HEK293 (cell line): Measurements from ENCODE around the gene CYB5R2.

Experiments
- IKZF3 ChIP-seq: fragments of 450-650 bp; IDR thresholded peaks from 2 replicates; pipeline ENCODE4 v1.5.0; 2018; ENCODE audit warnings: missing biosample characterization, mild to moderate bottlenecking, missing genetic modification characterization, moderate library complexity
- KLF16 ChIP-seq: fragments of 450-650 bp; formaldehyde crosslinking; IDR thresholded peaks from 2 replicates; pipeline ENCODE4 v1.5.1; 2017; ENCODE audit warnings: missing biosample characterization, missing genetic modification characterization
- REPIN1 ChIP-seq: fragments of 450-650 bp; formaldehyde crosslinking; IDR thresholded peaks from 2 replicates; pipeline ENCODE4 v1.5.1; 2017; ENCODE audit warnings: missing biosample characterization, missing genetic modification characterization, low read depth
- ZNF184 ChIP-seq: fragments of 450-650 bp; IDR thresholded peaks from 2 replicates; pipeline ENCODE4 v1.5.1; 2018; ENCODE audit warnings: missing biosample characterization, mild to moderate bottlenecking, missing genetic modification characterization
- TF ChIP-seq, protein P1 (sequence below): fragments of 450-650 bp; formaldehyde crosslinking; IDR thresholded peaks from 2 replicates; pipeline ENCODE4 v1.5.1; 2016; ENCODE audit warnings: missing biosample characterization, missing genetic modification characterization, low read depth
- TF ChIP-seq, protein P2 (sequence below): fragments of 450-650 bp; formaldehyde crosslinking; IDR thresholded peaks from 2 replicates; pipeline ENCODE4 v1.5.1; 2016; ENCODE audit warnings: missing biosample characterization, missing genetic modification characterization

DNA sequence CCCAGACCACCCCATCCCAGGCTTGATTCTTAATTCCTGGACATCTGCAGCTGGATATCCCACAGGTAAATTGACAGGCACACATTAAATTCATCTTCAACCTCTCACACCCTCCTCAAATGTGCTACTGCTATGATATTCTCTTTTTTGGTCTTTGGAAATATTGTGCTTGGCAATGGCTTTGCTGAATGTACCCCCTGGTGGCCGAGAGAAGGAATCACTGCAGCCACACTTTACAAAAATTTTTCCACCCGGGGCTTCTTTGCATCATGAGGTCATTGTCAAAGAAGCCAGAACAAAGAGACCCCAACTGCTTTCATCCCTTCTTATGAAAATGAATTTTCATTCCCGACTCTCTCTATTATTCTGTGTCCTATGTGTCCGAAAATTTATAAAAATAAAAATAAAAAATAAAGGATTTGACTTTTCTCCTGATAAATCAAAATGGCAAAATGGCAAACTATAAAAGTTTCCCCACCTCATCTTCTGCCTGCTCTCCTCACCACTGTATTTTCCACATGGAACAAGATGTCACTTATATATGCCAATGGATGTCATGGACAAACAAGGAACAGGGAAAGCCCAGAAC lies 15.0 kb upstream of the CYB5R2 start:
- TF ChIP-seq, protein P1, sequence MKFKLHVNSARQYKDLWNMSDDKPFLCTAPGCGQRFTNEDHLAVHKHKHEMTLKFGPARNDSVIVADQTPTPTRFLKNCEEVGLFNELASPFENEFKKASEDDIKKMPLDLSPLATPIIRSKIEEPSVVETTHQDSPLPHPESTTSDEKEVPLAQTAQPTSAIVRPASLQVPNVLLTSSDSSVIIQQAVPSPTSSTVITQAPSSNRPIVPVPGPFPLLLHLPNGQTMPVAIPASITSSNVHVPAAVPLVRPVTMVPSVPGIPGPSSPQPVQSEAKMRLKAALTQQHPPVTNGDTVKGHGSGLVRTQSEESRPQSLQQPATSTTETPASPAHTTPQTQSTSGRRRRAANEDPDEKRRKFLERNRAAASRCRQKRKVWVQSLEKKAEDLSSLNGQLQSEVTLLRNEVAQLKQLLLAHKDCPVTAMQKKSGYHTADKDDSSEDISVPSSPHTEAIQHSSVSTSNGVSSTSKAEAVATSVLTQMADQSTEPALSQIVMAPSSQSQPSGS (tag by site-specific recombination), result no peak
- TF ChIP-seq REPIN1 (tag by site-specific recombination), result no peak
- TF ChIP-seq, protein P2, sequence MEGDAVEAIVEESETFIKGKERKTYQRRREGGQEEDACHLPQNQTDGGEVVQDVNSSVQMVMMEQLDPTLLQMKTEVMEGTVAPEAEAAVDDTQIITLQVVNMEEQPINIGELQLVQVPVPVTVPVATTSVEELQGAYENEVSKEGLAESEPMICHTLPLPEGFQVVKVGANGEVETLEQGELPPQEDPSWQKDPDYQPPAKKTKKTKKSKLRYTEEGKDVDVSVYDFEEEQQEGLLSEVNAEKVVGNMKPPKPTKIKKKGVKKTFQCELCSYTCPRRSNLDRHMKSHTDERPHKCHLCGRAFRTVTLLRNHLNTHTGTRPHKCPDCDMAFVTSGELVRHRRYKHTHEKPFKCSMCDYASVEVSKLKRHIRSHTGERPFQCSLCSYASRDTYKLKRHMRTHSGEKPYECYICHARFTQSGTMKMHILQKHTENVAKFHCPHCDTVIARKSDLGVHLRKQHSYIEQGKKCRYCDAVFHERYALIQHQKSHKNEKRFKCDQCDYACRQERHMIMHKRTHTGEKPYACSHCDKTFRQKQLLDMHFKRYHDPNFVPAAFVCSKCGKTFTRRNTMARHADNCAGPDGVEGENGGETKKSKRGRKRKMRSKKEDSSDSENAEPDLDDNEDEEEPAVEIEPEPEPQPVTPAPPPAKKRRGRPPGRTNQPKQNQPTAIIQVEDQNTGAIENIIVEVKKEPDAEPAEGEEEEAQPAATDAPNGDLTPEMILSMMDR (tag by site-specific recombination), result no peak
- no peak for TF ChIP-seq ZNF184 (tag by site-specific recombination)
- no peak for TF ChIP-seq KLF16 (tag by site-specific recombination)
- no peak for TF ChIP-seq IKZF3 (tag by site-specific recombination)
